Calu3 (cell line): ENCODE measurements around the gene PCDHA13. TPM values are rescaled to one million over a fixed set of nuclear protein-coding genes. Genes with fewer than 3 reads are reported as not detected.

Source experiments
- BruUV-seq: library from RNA; stranded (reverse); fragments of 400-500 nt; replicated peaks from 2 replicates; lab custom pipeline; 2021; lab: Mats Ljungman, UMichigan
- CTCF ChIA-PET: fragments of 300-600 bp; sonication (Branson Sonifier 250); formaldehyde crosslinking; loops from one replicate; lab custom pipeline; 2022; ENCODE audit warnings: antibody characterized with exemption; lab: Charles Lee
- DNase-seq: peaks from one replicate; pipeline ENCODE4 v3.0.0; 2022
- H3K27ac Mint-ChIP-seq: one replicate; pipeline ENCODE4 v1.8.0; 2022; ENCODE audit warnings: mixed read lengths; ENCODE audit not compliant: unreplicated experiment
- H3K27me3 Mint-ChIP-seq: one replicate; pipeline ENCODE4 v1.8.0; 2022; ENCODE audit warnings: mixed read lengths; ENCODE audit not compliant: unreplicated experiment
- H3K36me3 Mint-ChIP-seq: one replicate; pipeline ENCODE4 v1.8.0; 2022; ENCODE audit warnings: mild to moderate bottlenecking, moderate library complexity, mixed read lengths; ENCODE audit not compliant: insufficient read depth, unreplicated experiment
- H3K4me1 Mint-ChIP-seq: one replicate; pipeline ENCODE4 v1.8.0; 2022; ENCODE audit warnings: mild to moderate bottlenecking, low read depth, mixed read lengths; ENCODE audit not compliant: unreplicated experiment
- H3K4me3 Mint-ChIP-seq: one replicate; pipeline ENCODE4 v1.8.0; 2022; ENCODE audit warnings: mild to moderate bottlenecking, low read depth, moderate library complexity, mixed read lengths; ENCODE audit not compliant: unreplicated experiment
- H3K9me3 Mint-ChIP-seq: one replicate; pipeline ENCODE4 v1.8.0; 2022; ENCODE audit warnings: low read depth, mixed read lengths; ENCODE audit not compliant: unreplicated experiment
- CTCF ChIP-seq: fragments of 200-600 bp; IDR thresholded peaks from one replicate; pipeline ENCODE4 v1.8.0; 2022; ENCODE audit warnings: antibody characterized with exemption; ENCODE audit not compliant: unreplicated experiment
- intact Hi-C: fragments of 100-400 bp; cut with micrococcal nuclease; formaldehyde crosslinking; loops from one replicate; pipeline ENCODE4 v1.10.0; 2022; ENCODE audit not compliant: unreplicated experiment
- total RNA-seq: library from RNA; stranded (reverse); gene quantifications from 2 replicates; pipeline ENCODE4 v1.2.3, GENCODE V29; 2022

Gene PCDHA13
- total RNA-seq, 1 experiment from 2014 or later = 2.0 TPM

- intact Hi-C loops = loop anchor here (1.0 kb wide), 1 partner anchor 172 kb away; no protein-coding TSS in a partner anchor
- H3K27ac Mint-ChIP-seq = no peak within 1 kb of the TSS
- DNase-seq = peak; percentile 20
- CTCF ChIA-PET = interaction anchor here (0.5 kb wide), 1 partner anchor 1404 kb away, joined by 4 read pairs; no protein-coding TSS in a partner anchor
- no peak for TF ChIP-seq CTCF
- no TSS peak for BruUV-seq
- no peaks in the 10 kb centered on the region for H3K27me3 Mint-ChIP-seq
- no peaks in the 10 kb centered on the region for H3K36me3 Mint-ChIP-seq
- no peaks in the 10 kb centered on the region for H3K4me1 Mint-ChIP-seq
- no peak within 1 kb of the TSS for H3K4me3 Mint-ChIP-seq
- peaks cover 6% of the 10 kb centered on the region for H3K9me3 Mint-ChIP-seq
Measured at GRCh38 chr5:140868721-140869554, 13.0 kb upstream of the PCDHA13 start, which contains the start of gene PCDHA11. PCDHA11 (plus strand) TSS chr5:140868957; CDS start chr5:140869104, 147 bp downstream.

- no peaks in the 10 kb centered on the region for H3K4me1 Mint-ChIP-seq
- no peak for TF ChIP-seq CTCF
- no TSS peak for BruUV-seq
- DNase-seq = no peak
- H3K36me3 Mint-ChIP-seq = no peaks in the 10 kb centered on the region
- no peaks in the 10 kb centered on the region for H3K27me3 Mint-ChIP-seq
- CTCF ChIA-PET = no interaction called here
- peaks cover 4% of the 10 kb centered on the region for H3K9me3 Mint-ChIP-seq
- intact Hi-C loops = no loop called here
- H3K4me3 Mint-ChIP-seq = no peak overlapping the region
- H3K27ac Mint-ChIP-seq = no peak overlapping the region
Measured at GRCh38 chr5:140869555-140869886, 12.4 kb upstream of the PCDHA13 start.

GRCh38 chr5:140870221-140871201 lies 11.4 kb upstream of the PCDHA13 start:
- no peak for TF ChIP-seq CTCF
- no peak for DNase-seq
- Mint-ChIP-seq H3K36me3 (no peaks in the 10 kb centered on the region), H3K27me3 (no peaks in the 10 kb centered on the region), H3K4me3 (no peak overlapping the region), H3K27ac (no peak overlapping the region), H3K4me1 (no peaks in the 10 kb centered on the region), H3K9me3 (peaks cover 4% of the 10 kb centered on the region)
- BruUV-seq = no TSS peak
- CTCF ChIA-PET = no interaction called here
- intact Hi-C loops = no loop called here
